GM19395 (cell line): ENCODE data around the gene PFKP.
A peak's percentile ranks its signal among the peaks of the same experiment; 100 is the strongest.
"Not testable (repeated sequence)": the region's sequence is repeated elsewhere in the genome, so short reads cannot be mapped to it uniquely, and the experiment has no call there.

ENCODE experiments used
- ATAC-seq: cut with Tn5 transposase; IDR thresholded peaks from one replicate; pipeline ENCODE4 v1.9.1; 2021; ENCODE audit warnings: mild to moderate bottlenecking, moderate library complexity; ENCODE audit not compliant: unreplicated experiment

Gene PFKP

DNA sequence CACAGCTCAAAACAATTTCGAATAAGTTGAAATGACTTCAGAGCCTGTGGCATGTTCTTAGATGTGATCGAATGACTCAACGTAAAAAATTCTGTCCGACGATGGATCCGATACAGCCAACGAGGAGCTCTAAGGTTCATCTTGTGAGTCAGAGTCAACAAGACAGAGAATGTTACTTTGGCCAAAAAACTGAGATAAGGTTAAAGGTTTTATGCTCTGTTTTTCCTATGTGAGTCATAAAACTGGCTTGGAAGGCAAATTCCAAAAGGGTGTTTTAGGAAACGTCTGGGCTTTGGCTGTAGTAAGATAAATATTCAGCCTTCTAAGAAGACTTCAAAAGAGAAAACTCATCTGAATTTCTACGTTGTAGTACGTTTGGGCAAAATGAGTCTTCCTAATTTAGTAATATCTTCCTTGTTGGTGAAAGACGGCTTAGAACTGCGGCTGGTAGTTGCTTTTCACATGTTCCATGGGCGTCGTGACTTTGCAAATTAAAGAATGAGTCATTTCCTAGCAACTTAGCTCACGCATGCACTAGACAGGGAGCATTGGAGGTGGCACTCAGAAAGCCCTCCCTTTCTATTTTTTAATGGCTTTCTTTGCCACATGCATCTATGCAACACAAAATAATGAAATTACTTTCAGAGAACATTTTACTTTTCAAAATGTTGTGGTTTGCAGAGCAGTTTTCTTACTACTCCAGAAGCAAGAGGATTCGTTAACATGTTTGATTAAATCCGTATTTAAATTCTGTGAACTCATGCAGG, 28.2 kb downstream of the PFKP start:
- ATAC-seq = peak; percentile 83

DNA sequence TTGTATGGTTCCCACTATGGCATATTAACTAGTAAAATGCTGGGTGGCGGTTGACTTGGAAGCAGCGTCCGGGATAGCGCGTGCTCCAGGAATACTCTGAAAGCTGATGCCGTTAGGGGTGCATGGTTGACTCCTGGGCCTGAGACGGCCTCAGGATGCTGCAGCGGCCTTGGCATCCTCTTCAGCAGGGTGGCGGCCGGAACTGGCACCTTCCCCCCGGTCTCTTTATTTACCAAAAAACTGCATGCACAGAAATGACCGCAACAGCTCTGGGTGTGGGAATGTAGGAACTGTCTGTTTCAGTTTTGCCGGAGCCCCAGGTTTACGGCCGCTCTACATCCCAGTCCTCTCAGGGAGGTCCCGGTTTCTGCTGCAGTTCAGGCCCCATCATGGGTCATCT, 28.8 kb downstream of the PFKP start:
- no peak for ATAC-seq

DNA sequence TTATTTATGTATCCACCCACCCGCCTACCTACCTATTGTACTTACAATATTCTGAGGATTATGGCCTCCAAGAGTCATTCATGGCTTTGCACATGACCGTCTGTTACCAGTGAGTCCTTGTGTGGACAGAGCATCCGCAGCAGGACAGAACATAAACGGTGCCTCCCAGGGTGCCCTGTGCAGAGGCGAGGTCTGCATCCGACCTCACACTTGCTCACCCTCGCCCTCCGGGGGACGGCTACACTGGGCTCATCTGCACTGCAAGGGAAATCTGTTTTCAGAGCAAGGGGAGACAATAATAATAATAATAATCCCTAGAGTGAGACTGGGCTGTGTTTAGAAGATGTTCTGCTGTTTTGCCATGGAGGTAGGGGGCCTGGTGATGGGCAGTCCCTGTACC, 29.8 kb downstream of the PFKP start:
- ATAC-seq = no peak

- no peak for ATAC-seq
Observed at GRCh38 chr10:3098689-3099088, 31.3 kb downstream of the PFKP start.

DNA sequence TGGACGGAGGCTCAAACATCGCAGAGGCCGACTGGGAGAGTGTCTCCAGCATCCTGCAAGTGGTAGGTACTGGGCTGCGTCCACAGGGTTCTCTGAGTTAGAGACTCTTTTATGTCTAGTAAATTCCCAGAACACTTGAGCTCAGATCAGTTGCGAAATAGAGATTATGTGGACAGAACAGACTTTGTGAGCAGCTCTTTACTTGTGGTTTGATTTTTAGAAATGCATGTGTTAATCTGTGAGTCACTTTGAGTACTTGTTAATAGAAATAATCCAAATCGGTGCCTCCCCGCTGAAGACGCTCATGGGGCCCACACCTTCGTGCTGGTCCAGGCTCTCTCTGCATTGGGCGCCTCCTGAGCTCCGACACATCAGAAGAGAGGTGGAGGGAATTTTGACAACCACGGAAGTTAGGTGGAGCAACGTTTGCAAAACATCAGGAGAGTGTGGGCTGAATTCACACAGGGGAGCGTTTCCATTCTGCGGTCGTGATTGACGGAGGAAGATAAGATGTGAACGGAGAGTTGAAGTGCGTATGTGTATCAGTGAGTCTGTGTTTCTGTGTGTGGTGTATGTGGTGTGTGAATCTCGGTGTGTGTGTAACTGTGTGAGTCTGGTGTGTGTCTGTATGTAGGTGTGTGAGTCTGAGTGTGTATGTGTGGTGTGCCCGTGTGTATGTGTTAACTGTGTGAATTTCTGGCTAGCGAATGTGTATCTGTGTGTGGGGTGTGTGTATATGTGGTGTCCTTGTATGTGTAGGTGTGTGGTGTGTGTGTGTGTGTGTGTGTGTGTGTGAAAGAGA, 32.1 kb downstream of the PFKP start:
- no peak for ATAC-seq

DNA sequence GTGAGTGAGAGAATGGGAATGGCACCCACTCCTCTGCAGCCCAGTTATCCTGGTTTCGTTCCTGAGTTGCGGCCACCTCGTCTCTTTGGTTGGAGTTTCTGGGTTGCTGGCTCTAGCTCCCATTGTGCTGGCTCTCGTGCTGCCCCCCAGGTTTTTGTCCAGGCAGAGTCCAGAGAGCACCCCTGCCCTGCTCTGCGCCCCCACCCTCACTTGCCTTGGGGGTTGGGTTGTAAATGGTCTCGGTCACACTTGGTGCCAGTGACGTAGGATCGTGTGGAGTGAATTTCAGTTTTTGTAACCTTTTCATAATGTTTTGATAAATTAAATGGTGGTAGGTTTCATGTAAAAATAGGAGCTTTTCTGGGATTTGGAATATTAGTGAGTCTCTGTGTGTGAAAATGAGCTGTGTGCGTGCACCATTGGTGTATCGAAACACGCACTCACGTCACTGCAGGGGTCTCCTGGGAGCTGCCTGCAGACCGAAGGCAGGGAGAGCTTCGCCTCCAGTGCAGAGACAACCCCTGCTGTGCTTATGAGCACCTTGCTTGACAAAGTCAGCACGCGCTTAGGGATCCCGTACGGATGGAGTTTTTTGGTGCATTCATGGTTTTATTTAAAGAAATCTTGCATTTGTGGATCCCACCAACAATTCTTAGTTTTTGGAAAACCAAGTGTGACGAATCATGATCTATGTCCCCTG, 32.9 kb downstream of the PFKP start:
- ATAC-seq = no peak

- no peak for ATAC-seq
Observed at GRCh38 chr10:3100856-3101640, 33.7 kb downstream of the PFKP start.

GRCh38 chr10:3102720-3103427, 35.5 kb downstream of the PFKP start:
- ATAC-seq = no peak

DNA sequence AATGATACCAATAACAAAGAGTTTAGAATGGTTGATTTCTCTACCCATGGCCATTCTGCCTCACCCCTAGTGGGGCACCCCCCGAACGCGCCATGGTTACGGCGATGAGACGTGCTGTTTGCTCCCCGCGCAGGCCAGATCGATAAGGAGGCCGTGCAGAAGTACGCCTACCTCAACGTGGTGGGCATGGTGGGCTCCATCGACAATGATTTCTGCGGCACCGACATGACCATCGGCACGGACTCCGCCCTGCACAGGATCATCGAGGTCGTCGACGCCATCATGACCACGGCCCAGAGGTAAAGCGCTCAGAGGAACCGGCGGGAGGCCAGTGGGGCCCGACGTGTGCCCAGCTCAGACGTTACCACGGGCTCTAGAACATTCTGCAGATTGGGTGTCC, 36.3 kb downstream of the PFKP start:
- no peak for ATAC-seq

DNA sequence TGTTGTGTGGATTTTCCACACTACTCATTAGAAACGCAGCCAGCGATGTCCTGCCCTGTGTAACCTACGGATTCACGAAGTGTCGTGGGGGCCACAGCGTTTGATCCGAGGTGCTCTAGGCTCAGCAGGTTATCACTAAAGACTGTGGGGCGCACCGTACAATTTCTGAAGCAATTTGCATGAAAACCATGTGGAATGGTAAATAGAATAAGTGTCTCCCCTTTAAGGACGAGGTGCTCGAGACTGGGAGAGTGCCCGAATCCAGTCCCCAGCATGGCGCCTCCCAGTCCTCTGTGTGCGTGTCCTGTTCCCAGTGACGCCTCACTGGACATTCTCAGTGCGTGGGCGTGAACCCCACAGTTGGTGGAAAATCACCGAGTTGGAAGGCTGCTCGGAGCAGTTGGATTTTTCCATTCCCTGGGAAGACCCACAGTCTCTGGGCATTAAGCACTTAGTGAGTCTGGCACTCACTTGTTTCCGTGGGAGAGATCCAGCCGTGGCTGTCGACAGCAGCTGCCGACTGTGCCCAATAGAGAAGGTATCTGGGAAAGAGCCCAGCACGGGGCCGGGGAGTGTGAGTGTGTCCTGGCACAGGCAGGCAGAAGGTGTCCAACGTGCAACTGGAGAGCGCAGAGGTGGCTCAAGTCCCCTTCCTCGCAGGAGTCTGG, 37.0 kb downstream of the PFKP start:
- ATAC-seq = no peak

DNA sequence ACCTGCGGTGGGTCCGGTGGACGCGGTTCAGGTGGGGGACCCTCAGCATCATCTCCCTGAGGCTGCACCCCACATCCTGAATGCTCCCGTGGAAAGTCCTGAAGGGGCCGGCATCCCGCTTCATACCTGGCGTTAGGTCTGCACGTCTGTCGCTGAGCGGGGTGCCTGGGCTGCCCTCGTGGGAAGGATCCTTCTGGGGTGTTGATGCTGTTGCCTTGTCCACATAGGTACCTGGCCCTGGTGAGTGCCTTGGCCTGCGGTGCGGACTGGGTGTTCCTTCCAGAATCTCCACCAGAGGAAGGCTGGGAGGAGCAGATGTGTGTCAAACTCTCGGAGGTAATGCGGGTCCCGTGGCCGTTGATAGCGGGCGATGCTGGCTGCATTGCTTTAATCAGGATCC, 37.8 kb downstream of the PFKP start:
- ATAC-seq = no peak

DNA sequence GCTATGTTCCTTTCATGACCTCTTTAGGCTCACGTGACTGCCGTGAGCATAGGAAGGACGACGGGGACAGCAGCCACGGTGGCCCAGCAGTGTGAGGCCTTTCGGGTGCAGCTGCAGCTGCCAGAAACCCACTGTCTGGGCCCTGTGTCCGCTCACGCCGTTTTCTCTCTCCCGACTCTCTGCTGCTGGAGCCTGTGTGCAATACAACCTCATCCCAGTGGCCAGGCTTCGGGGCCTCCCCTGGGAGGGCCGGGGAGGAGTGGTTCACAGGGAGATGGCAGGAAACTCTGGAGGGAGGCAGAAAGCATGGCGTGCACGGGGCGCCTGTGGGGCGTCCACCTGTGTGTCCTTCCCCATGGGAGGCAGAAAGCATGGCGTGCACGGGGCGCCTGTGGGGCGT, 38.6 kb downstream of the PFKP start:
- ATAC-seq = no peak

DNA sequence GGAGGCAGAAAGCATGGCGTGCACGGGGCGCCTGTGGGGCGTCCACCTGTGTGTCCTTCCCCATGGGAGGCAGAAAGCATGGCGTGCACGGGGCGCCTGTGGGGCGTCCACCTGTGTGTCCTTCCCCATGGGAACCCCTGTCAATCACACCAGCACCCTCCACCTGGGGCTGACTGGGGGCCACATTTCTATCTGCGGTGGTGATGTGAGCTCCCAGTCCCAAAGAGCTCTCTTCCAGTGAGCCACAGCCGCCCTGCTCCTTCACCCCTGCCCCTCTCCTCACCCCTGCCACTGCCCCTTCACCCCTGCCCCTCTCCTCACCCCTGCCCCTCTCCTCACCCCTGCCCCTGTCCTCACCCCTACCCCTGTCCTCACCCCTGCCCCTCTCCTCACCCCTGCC, 39.0 kb downstream of the PFKP start:
- not testable (repeated sequence) for ATAC-seq

DNA sequence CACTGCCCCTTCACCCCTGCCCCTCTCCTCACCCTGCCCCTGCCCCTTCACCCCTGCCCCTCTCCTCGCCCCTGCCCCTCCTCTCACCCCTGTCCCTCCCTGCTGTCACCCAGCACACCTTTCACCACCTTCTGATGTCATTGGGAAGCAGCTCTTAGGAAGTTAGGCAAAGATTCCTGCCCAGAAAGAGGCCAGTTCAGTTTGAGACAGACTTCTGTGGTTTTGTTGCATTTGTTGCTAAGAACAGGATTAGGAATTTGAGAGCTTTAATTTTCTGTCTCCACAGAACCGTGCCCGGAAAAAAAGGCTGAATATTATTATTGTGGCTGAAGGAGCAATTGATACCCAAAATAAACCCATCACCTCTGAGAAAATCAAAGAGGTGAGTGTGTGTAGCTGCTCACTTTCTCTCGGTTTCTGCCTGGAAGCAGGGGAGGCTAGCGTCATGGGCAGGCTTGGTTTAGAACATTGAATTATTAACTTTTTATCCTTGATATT, 39.6 kb downstream of the PFKP start:
- ATAC-seq = no peak

GRCh38 chr10:3107426-3107961, 40.1 kb downstream of the PFKP start:
- ATAC-seq = no peak

DNA sequence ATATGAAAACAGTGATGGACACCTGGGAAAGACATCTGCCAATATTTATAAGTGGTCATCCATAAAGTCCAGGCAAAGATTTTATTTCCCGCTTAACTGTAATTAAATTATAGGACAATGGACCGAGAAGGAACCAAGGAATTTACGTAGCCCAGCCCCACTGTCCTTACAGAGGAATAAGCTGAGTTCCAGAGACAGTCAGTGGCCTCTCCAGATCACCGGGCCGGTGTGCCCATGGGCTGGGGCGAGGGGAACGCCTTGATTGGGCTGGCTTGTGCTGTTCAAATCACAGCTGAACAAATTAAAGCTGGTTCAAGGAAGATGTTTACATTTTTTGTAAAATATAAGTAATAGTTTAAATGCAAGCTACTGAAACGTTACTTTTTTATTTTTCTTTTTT, 40.7 kb downstream of the PFKP start:
- no peak for ATAC-seq

- ATAC-seq = no peak
Observed at GRCh38 chr10:3108575-3109105, 41.3 kb downstream of the PFKP start.

- ATAC-seq = no peak
Observed at GRCh38 chr10:3109196-3109595, 41.8 kb downstream of the PFKP start.

GRCh38 chr10:3109633-3110032, 42.3 kb downstream of the PFKP start:
- ATAC-seq = no peak
